ENCODE measurements around the gene KANSL1L. TPM values are rescaled to one million over a fixed set of nuclear protein-coding genes. Genes with fewer than 3 reads are reported as not detected.

Gene KANSL1L
- total RNA-seq, 5 donors from 2014 or later (not counting 1 experiment from before 2014, with no cell fraction given): 5.1 to 16.0 (median 12.0) TPM

DNA sequence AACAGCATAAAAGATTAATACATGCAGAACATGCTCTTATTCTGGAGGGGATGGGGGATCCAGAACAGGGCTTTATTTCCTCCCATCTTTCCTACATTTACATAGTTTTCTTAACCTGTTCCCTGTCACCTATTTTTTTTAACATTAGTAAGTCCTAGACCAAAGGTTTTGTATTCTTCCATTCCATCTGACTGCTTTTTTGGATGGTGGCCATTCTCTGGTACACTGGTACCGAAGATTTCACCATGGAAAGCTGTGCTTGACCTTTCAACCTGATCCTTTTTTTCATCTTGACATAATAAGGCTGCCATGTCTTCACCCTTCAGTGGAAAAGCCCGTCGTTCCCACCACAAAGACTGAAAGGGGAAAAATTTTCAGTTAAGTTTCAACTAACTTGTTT is 148.4 kb downstream of the KANSL1L start:
- H3K9me3 Mint-ChIP-seq: no peaks in the 10 kb centered on the region
- no peak overlapping the region for H3K4me3 Mint-ChIP-seq
- Histone ChIP-seq H3K27me3 (replicated peaks in 1 of 2; ENCODE audit: control insufficient read depth in 2 of 2, extremely low read depth in 1 of 2, insufficient read depth in 2 of 2, low read length in 1 of 2) (no peaks in the 10 kb centered on the region), H3K4me3 (ENCODE audit: control insufficient read depth in 1 of 2, extremely low read depth in 1 of 2, low read length in 1 of 2) (no peak overlapping the region), H3K36me3 (ENCODE audit: control insufficient read depth in 2 of 2, extremely low read depth in 1 of 2, insufficient read depth in 1 of 2, low read length in 1 of 2) (peaks cover 0 to 53% of the 10 kb centered on the region in 2 donors), H3K4me1 (ENCODE audit: control insufficient read depth in 1 of 2, extremely low read depth in 1 of 2, insufficient read depth in 2 of 2, low read length in 2 of 2) (no peaks in the 10 kb centered on the region), H3K27ac (ENCODE audit: low read length) (no peak overlapping the region), H3K9me3 (no peaks in the 10 kb centered on the region)
- CTCF ChIA-PET: interaction anchor here in 1 of 2 donors (0.8 kb wide), 1 partner anchor 1725 kb away, joined by 3 read pairs; no protein-coding TSS in a partner anchor
- no peaks in the 10 kb centered on the region for H3K27me3 Mint-ChIP-seq
- no peak for DNase-seq
- no peak overlapping the region for H3K27ac Mint-ChIP-seq
- no peak for ATAC-seq (replicated peaks in 1 of 4)
- H3K36me3 Mint-ChIP-seq: peaks cover 39% of the 10 kb centered on the region
- peaks cover 0 to 9% (median 0%) of the 10 kb centered on the region in 3 donors for H3K4me1 Mint-ChIP-seq
- 100% methylated on average over 1 of the region's 3 CpGs for WGBS (ENCODE audit: insufficient coverage)
- POLR2A ChIA-PET: no interaction called here

DNA sequence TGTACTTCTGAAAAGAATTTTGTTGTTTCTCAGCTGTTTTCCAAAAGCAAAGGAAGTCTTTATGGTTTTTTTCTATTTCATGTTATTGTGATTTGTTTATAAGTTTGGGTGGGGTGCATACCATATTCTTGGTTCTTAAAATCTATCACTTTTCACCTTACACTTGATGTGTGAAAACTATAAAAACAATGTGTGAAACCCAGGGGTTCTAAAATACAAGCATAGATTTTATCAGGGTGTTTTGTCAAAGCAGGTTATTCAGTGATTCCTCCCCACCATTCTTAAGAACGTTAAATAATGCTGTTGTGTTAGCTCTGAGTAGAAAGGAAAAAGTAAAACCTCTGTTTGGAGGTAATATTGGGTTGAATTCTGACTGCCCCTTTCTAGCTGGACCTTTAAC is 151.1 kb downstream of the KANSL1L start:
- Mint-ChIP-seq H3K36me3 (peaks cover 52% of the 10 kb centered on the region), H3K4me3 (no peak overlapping the region), H3K27me3 (no peaks in the 10 kb centered on the region), H3K27ac (no peak overlapping the region), H3K9me3 (no peaks in the 10 kb centered on the region), H3K4me1 (peaks cover 0 to 11% (median 2%) of the 10 kb centered on the region in 3 donors)
- H3K9me3 ChIP-seq: no peaks in the 10 kb centered on the region
- no peaks in the 10 kb centered on the region for H3K27me3 ChIP-seq (replicated peaks in 1 of 2; ENCODE audit: control insufficient read depth in 2 of 2, extremely low read depth in 1 of 2, insufficient read depth in 2 of 2, low read length in 1 of 2)
- peaks cover 0 to 73% of the 10 kb centered on the region in 2 donors for H3K36me3 ChIP-seq (ENCODE audit: control insufficient read depth in 2 of 2, extremely low read depth in 1 of 2, insufficient read depth in 1 of 2, low read length in 1 of 2)
- no CpG with 5 or more reads among the region's 1 CpG for WGBS (ENCODE audit: insufficient coverage)
- ChIA-PET POLR2A (no interaction called here), CTCF (interaction anchor here in 1 of 2 donors (0.6 kb wide), 1 partner anchor 77 kb away, joined by 3 read pairs; no protein-coding TSS in a partner anchor)
- no peak overlapping the region for H3K4me3 ChIP-seq (ENCODE audit: control insufficient read depth in 1 of 2, extremely low read depth in 1 of 2, low read length in 1 of 2)
- no peak for ATAC-seq (replicated peaks in 1 of 4)
- H3K4me1 ChIP-seq (ENCODE audit: control insufficient read depth in 1 of 2, extremely low read depth in 1 of 2, insufficient read depth in 2 of 2, low read length in 2 of 2): no peaks in the 10 kb centered on the region
- no peak for DNase-seq
- no peak overlapping the region for H3K27ac ChIP-seq (ENCODE audit: low read length)

DNA sequence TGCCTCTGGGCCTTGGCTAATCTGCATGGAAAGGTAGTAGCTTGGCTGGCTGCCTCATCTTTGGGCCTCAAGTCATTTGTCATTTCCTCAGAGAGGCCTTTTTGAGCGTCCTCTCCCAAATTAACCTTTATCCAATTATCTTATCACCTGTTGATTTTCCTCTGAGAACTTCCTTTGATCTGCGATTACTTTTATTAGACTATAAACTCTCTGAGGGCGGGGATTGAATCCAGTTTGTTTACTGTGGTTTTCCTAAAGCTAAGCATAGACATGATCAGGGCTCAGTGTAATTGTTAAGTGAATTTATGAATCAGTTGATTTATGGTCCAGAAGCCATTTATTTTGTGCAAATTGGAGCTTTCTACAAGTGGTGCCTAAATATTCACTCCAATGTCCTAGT is 161.3 kb downstream of the KANSL1L start:
- no peak for DNase-seq
- no peak overlapping the region for H3K4me3 ChIP-seq (ENCODE audit: control insufficient read depth in 1 of 2, extremely low read depth in 1 of 2, low read length in 1 of 2)
- Mint-ChIP-seq H3K4me1 (peaks cover 51 to 65% (median 64%) of the 10 kb centered on the region in 3 donors), H3K4me3 (no peak overlapping the region), H3K36me3 (peaks cover 41% of the 10 kb centered on the region), H3K27ac (no peak overlapping the region), H3K27me3 (no peaks in the 10 kb centered on the region), H3K9me3 (no peaks in the 10 kb centered on the region)
- WGBS (ENCODE audit: insufficient coverage): no CpG with 5 or more reads among the region's 3 CpGs
- no peak for ATAC-seq (replicated peaks in 1 of 4)
- H3K9me3 ChIP-seq: no peaks in the 10 kb centered on the region
- ChIA-PET POLR2A (interaction anchor here (0.6 kb wide), 3 partner anchors 151 to 406 kb away, joined by 3 read pairs; no protein-coding TSS in a partner anchor), CTCF (interaction anchor here in 1 of 2 donors (0.6 to 0.9 kb wide), 2 partner anchors 43 to 147 kb away, joined by 3 to 8 read pairs; no protein-coding TSS in a partner anchor)
- H3K4me1 ChIP-seq (ENCODE audit: control insufficient read depth in 1 of 2, extremely low read depth in 1 of 2, insufficient read depth in 2 of 2, low read length in 2 of 2): peaks cover 2 to 5% of the 10 kb centered on the region in 2 experiments
- H3K36me3 ChIP-seq (ENCODE audit: control insufficient read depth in 2 of 2, extremely low read depth in 1 of 2, insufficient read depth in 1 of 2, low read length in 1 of 2): peaks cover 10 to 42% of the 10 kb centered on the region in 2 donors
- H3K27ac ChIP-seq (ENCODE audit: low read length): no peak overlapping the region
- no peaks in the 10 kb centered on the region for H3K27me3 ChIP-seq (replicated peaks in 1 of 2; ENCODE audit: control insufficient read depth in 2 of 2, extremely low read depth in 1 of 2, insufficient read depth in 2 of 2, low read length in 1 of 2)

DNA sequence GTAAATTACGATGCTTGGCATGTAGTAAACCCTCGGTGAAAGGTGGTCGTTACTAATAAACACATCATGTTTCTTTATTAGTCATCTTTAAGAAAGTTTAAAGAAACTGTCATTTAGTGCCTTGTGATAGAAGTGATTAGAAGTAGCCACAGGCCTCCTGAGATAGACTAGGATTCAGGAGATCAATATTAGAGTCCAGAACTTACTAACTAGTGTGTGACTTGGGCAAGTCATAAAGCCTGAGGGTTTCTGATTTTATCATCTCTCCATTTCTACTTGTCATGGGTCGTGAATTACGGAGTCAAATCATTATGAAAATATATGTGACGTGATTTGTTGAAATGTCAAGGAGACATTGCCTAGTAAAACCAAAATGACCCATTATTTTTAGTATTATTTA is 162.1 kb downstream of the KANSL1L start:
- Histone ChIP-seq H3K4me1 (ENCODE audit: control insufficient read depth in 1 of 2, extremely low read depth in 1 of 2, insufficient read depth in 2 of 2, low read length in 2 of 2) (peaks cover 2 to 9% of the 10 kb centered on the region in 2 experiments), H3K27me3 (replicated peaks in 1 of 2; ENCODE audit: control insufficient read depth in 2 of 2, extremely low read depth in 1 of 2, insufficient read depth in 2 of 2, low read length in 1 of 2) (no peaks in the 10 kb centered on the region), H3K4me3 (ENCODE audit: control insufficient read depth in 1 of 2, extremely low read depth in 1 of 2, low read length in 1 of 2) (no peak overlapping the region), H3K9me3 (no peaks in the 10 kb centered on the region), H3K36me3 (ENCODE audit: control insufficient read depth in 2 of 2, extremely low read depth in 1 of 2, insufficient read depth in 1 of 2, low read length in 1 of 2) (peaks cover 10 to 35% of the 10 kb centered on the region in 2 donors), H3K27ac (ENCODE audit: low read length) (no peak overlapping the region)
- H3K9me3 Mint-ChIP-seq: no peaks in the 10 kb centered on the region
- CTCF ChIA-PET: no interaction called here
- no peaks in the 10 kb centered on the region for H3K27me3 Mint-ChIP-seq
- POLR2A ChIA-PET: no interaction called here
- ATAC-seq (replicated peaks in 1 of 4) (no peak), DNase-seq (no peak)
- peaks cover 43% of the 10 kb centered on the region for H3K36me3 Mint-ChIP-seq
- no peak overlapping the region for H3K4me3 Mint-ChIP-seq
- no peak overlapping the region for H3K27ac Mint-ChIP-seq
- peaks cover 59 to 71% (median 69%) of the 10 kb centered on the region in 3 donors for H3K4me1 Mint-ChIP-seq
- no CpG with 5 or more reads among the region's 6 CpGs for WGBS (ENCODE audit: insufficient coverage)

DNA sequence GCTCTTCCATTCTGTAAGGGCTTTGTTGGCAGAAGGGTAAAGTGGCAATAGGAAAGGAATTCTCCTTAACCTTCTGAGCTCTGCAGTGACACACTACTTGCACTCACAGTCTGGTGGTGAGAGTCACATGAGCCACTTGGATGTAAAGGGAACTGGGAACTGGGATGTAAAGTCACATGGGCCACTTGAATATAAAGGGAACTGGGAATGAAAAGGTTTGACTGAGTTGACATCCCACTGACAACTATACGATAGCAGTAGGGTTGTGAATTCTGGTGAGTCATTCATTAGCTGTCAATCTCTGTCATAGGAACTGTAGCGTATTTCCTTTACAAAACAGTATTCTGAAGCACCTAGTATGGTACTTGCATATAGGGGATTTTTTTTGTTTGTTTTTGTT is 163.3 kb downstream of the KANSL1L start:
- peaks cover 45% of the 10 kb centered on the region for H3K36me3 Mint-ChIP-seq
- H3K27me3 Mint-ChIP-seq: no peaks in the 10 kb centered on the region
- peaks cover 61 to 83% (median 79%) of the 10 kb centered on the region in 3 donors for H3K4me1 Mint-ChIP-seq
- ChIA-PET POLR2A (no interaction called here), CTCF (interaction anchor here (0.7 to 1.0 kb wide), 2 partner anchors 10 to 81 kb away, joined by 3 to 5 read pairs; no protein-coding TSS in a partner anchor)
- ATAC-seq (replicated peaks in 1 of 4) (no peak), DNase-seq (no peak)
- no peak overlapping the region for H3K4me3 ChIP-seq (ENCODE audit: control insufficient read depth in 1 of 2, extremely low read depth in 1 of 2, low read length in 1 of 2)
- H3K9me3 ChIP-seq: no peaks in the 10 kb centered on the region
- no peaks in the 10 kb centered on the region for H3K27me3 ChIP-seq (replicated peaks in 1 of 2; ENCODE audit: control insufficient read depth in 2 of 2, extremely low read depth in 1 of 2, insufficient read depth in 2 of 2, low read length in 1 of 2)
- no peak overlapping the region for H3K4me3 Mint-ChIP-seq
- no peak overlapping the region for H3K27ac ChIP-seq (ENCODE audit: low read length)
- H3K36me3 ChIP-seq (ENCODE audit: control insufficient read depth in 2 of 2, extremely low read depth in 1 of 2, insufficient read depth in 1 of 2, low read length in 1 of 2): peaks cover 10 to 33% of the 10 kb centered on the region in 2 donors
- H3K9me3 Mint-ChIP-seq: no peaks in the 10 kb centered on the region
- peaks cover 13% of the 10 kb centered on the region in 2 experiments for H3K4me1 ChIP-seq (ENCODE audit: control insufficient read depth in 1 of 2, extremely low read depth in 1 of 2, insufficient read depth in 2 of 2, low read length in 2 of 2)
- WGBS (ENCODE audit: insufficient coverage): no CpG with 5 or more reads among the region's 2 CpGs
- H3K27ac Mint-ChIP-seq: no peak overlapping the region

DNA sequence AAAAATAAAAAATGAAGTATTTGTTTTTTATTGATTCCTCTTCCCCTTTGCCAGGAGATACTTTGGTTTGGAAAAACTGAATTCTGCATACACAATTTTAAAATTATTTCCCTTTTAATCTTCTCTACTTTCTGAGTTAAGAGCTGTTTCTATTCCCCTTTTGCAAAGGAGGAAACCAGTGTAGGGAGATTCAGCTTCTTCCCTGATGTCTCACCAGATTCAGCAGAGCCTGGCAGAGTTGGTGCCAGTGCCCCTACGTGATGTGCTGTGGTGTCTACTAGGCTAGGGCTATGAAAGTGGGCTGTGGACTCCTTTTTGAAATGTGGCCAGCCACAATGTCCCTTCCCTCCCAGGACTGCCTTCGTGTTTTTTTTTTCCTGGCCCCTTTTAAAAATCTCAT is 166.3 kb downstream of the KANSL1L start:
- no peak overlapping the region for H3K27ac ChIP-seq (ENCODE audit: low read length)
- POLR2A ChIA-PET: interaction anchor here in 1 of 2 donors (0.6 to 0.8 kb wide), 2 partner anchors 8 to 168 kb away, joined by 3 to 4 read pairs; no protein-coding TSS in a partner anchor

More for the DNA sequence above, 166.3 kb downstream of the KANSL1L start:
- H3K36me3 Mint-ChIP-seq: peaks cover 31% of the 10 kb centered on the region
- no peak overlapping the region for H3K27ac Mint-ChIP-seq
- CTCF ChIA-PET: interaction anchor here in 1 of 2 donors (0.6 kb wide), 2 partner anchors 79 to 148 kb away, joined by 3 read pairs; no protein-coding TSS in a partner anchor
- H3K4me3 ChIP-seq (ENCODE audit: control insufficient read depth in 1 of 2, extremely low read depth in 1 of 2, low read length in 1 of 2): no peak overlapping the region
- 80% methylated on average over 1 of the region's 2 CpGs for WGBS (ENCODE audit: insufficient coverage)
- DNase-seq: no peak
- no peaks in the 10 kb centered on the region for H3K27me3 ChIP-seq (replicated peaks in 1 of 2; ENCODE audit: control insufficient read depth in 2 of 2, extremely low read depth in 1 of 2, insufficient read depth in 2 of 2, low read length in 1 of 2)
- ATAC-seq (replicated peaks in 1 of 4): no peak
- H3K4me1 ChIP-seq (ENCODE audit: control insufficient read depth in 1 of 2, extremely low read depth in 1 of 2, insufficient read depth in 2 of 2, low read length in 2 of 2): peaks cover 19 to 20% of the 10 kb centered on the region in 2 experiments
- peak overlapping the region; percentile 26 to 97 (median 43) for H3K4me3 Mint-ChIP-seq
- H3K9me3 ChIP-seq: no peaks in the 10 kb centered on the region
- no peaks in the 10 kb centered on the region for H3K9me3 Mint-ChIP-seq
- peaks cover 8 to 24% of the 10 kb centered on the region in 2 donors for H3K36me3 ChIP-seq (ENCODE audit: control insufficient read depth in 2 of 2, extremely low read depth in 1 of 2, insufficient read depth in 1 of 2, low read length in 1 of 2)
- H3K4me1 Mint-ChIP-seq: peaks cover 60 to 78% (median 76%) of the 10 kb centered on the region in 3 donors
- H3K27me3 Mint-ChIP-seq: no peaks in the 10 kb centered on the region

Measured in T-cell (primary cell).